ENCODE results near the gene SLAIN1. TPM values are rescaled to one million over a fixed set of nuclear protein-coding genes. Genes with fewer than 3 reads are reported as not detected.

The SLAIN1 gene
- total RNA-seq, 4 donors from 2014 or later = 19.5 to 30.1 (median 25.4) TPM

- Histone ChIP-seq H3K4me3 (replicated peaks in 1 of 3) (no peak overlapping the region), H3K4me1 (no peaks in the 10 kb centered on the region), H3K27ac (no peak overlapping the region), H3K36me3 (no peaks in the 10 kb centered on the region), H3K9me3 (no peaks in the 10 kb centered on the region), H3K27me3 (no peaks in the 10 kb centered on the region)
- 95 to 97% methylated on average over 1 of the region's 1 CpG for WGBS, 2 donors
- DNase-seq = no peak
- intact Hi-C loops (cut with DNase I) = loop anchor here (10.0 kb wide), 1 partner anchor 147 kb away; no protein-coding TSS in a partner anchor
- TF ChIP-seq CTCF (IDR thresholded peaks at IDR 0.05) = no peak
- TF ChIP-seq POLR2A (IDR thresholded peaks at IDR 0.05) = no peak
Observed at GRCh38 chr13:77741597-77741972, 44.1 kb downstream of the SLAIN1 start.

GRCh38 chr13:77742801-77743200 is 45.3 kb downstream of the SLAIN1 start:
- no peak for DNase-seq
- Histone ChIP-seq H3K36me3 (no peaks in the 10 kb centered on the region), H3K4me3 (replicated peaks in 1 of 3) (no peak overlapping the region), H3K9me3 (no peaks in the 10 kb centered on the region), H3K4me1 (no peaks in the 10 kb centered on the region), H3K27me3 (no peaks in the 10 kb centered on the region), H3K27ac (no peak overlapping the region)
- intact Hi-C loops (cut with DNase I) = loop anchor here (10.0 kb wide), 1 partner anchor 148 kb away; no protein-coding TSS in a partner anchor
- TF ChIP-seq POLR2A (IDR thresholded peaks at IDR 0.05) (no peak), CTCF (IDR thresholded peaks at IDR 0.05) (no peak)
- 93 to 100% methylated on average over 2 of the region's 2 CpGs for WGBS, 2 donors

GRCh38 chr13:77745784-77746183 is 48.3 kb downstream of the SLAIN1 start:
- intact Hi-C loops (cut with DNase I) = loop anchor here (10.0 kb wide), 1 partner anchor 151 kb away; no protein-coding TSS in a partner anchor
- DNase-seq = no peak
- 82 to 85% methylated on average over 1 of the region's 1 CpG for WGBS, 2 donors
- Histone ChIP-seq H3K4me1 (no peaks in the 10 kb centered on the region), H3K36me3 (no peaks in the 10 kb centered on the region), H3K9me3 (no peaks in the 10 kb centered on the region), H3K4me3 (replicated peaks in 1 of 3) (no peak overlapping the region), H3K27me3 (no peaks in the 10 kb centered on the region), H3K27ac (no peak overlapping the region)
- no peak for TF ChIP-seq CTCF (IDR thresholded peaks at IDR 0.05)
- TF ChIP-seq POLR2A (IDR thresholded peaks at IDR 0.05) = no peak

- no peak for DNase-seq
- Histone ChIP-seq H3K27me3 (no peaks in the 10 kb centered on the region), H3K4me3 (replicated peaks in 1 of 3) (no peak overlapping the region), H3K27ac (no peak overlapping the region), H3K9me3 (no peaks in the 10 kb centered on the region), H3K4me1 (no peaks in the 10 kb centered on the region), H3K36me3 (no peaks in the 10 kb centered on the region)
- WGBS, 2 donors = 63 to 73% methylated on average over 2 of the region's 2 CpGs
- TF ChIP-seq POLR2A (IDR thresholded peaks at IDR 0.05) (no peak), CTCF (IDR thresholded peaks at IDR 0.05) (no peak)
- intact Hi-C loops (cut with DNase I) = loop anchor here (10.0 kb wide), 1 partner anchor 155 kb away; no protein-coding TSS in a partner anchor
Observed at GRCh38 chr13:77749344-77749880, 51.9 kb downstream of the SLAIN1 start.

GRCh38 chr13:77751513-77752456 is 54.3 kb downstream of the SLAIN1 start:
- no peaks in the 10 kb centered on the region for H3K9me3 ChIP-seq
- no peak overlapping the region for H3K27ac ChIP-seq
- TF ChIP-seq CTCF (IDR thresholded peaks at IDR 0.05) (peak; percentile 28 to 84 (median 72)), POLR2A (IDR thresholded peaks at IDR 0.05) (no peak)
- no peaks in the 10 kb centered on the region for H3K4me1 ChIP-seq
- no peaks in the 10 kb centered on the region for H3K36me3 ChIP-seq
- no peaks in the 10 kb centered on the region for H3K27me3 ChIP-seq
- 66 to 69% methylated on average over 5 of the region's 5 CpGs for WGBS, 2 donors
- peak; percentile 23 to 29 for DNase-seq
- H3K4me3 ChIP-seq (replicated peaks in 1 of 3) = no peak overlapping the region
- intact Hi-C loops (cut with DNase I) = no loop called here
